CD14-positive monocyte (primary cell): ENCODE measurements around the gene MAPK14. TPM values are rescaled to one million over a fixed set of nuclear protein-coding genes. Genes with fewer than 3 reads are reported as not detected.
"Not testable (repeated sequence)": the region's sequence is repeated elsewhere in the genome, so short reads cannot be mapped to it uniquely, and the experiment has no call there.

Source experiments
- DNase-seq, 3 donors: peaks; one replicate each; pipeline ENCODE4 v3.0.0-alpha.2; 2011 to 2022
- H2AFZ ChIP-seq: 2 replicates; pipeline ENCODE4 v1.6.0; 2012; ENCODE audit warnings: mild to moderate bottlenecking, low read depth, low read length, inconsistent platforms; ENCODE audit not compliant: insufficient read depth, poor library complexity, severe bottlenecking
- H3K27ac ChIP-seq, 2 donors: 1 replicate in 1 of 2; 2 replicates in 1 of 2; pipeline ENCODE4 v1.5.1; 2012 to 2013; ENCODE audit warnings: low read length in 2 of 2, control low read depth in 1 of 2, inconsistent platforms in 1 of 2, low read depth in 1 of 2, mild to moderate bottlenecking in 1 of 2
- H3K27me3 ChIP-seq, 2 donors: one replicate each; pipeline versions ENCODE4 v1.6.0 to v1.6.1; 2011 to 2013; ENCODE audit warnings: low read length in 2 of 2; ENCODE audit not compliant: control insufficient read depth in 2 of 2, insufficient read depth in 2 of 2
- H3K36me3 ChIP-seq, 2 donors: replicated peaks in 1 of 2; 1 replicate in 1 of 2; 2 replicates in 1 of 2; pipeline versions ENCODE4 v1.5.1 to v1.6.1; 2012 to 2013; ENCODE audit warnings: low read length in 2 of 2, control low read depth in 1 of 2, inconsistent platforms in 1 of 2, mild to moderate bottlenecking in 1 of 2; ENCODE audit not compliant: insufficient read depth in 2 of 2, control insufficient read depth in 1 of 2
- H3K4me1 ChIP-seq, 2 donors: 1 replicate in 1 of 2; 2 replicates in 1 of 2; pipeline versions ENCODE4 v1.5.1 to v1.6.1; 2012 to 2013; ENCODE audit warnings: low read length in 2 of 2, control low read depth in 1 of 2, inconsistent platforms in 1 of 2, mild to moderate bottlenecking in 1 of 2, moderate library complexity in 1 of 2; ENCODE audit not compliant: insufficient read depth in 2 of 2, control insufficient read depth in 1 of 2
- H3K4me2 ChIP-seq: replicated peaks from 2 replicates; pipeline ENCODE3; 2012; ENCODE audit warnings: low read length, moderate library complexity, mild to moderate bottlenecking; ENCODE audit not compliant: poor library complexity, severe bottlenecking; ENCODE audit errors: extremely low read depth
- H3K4me3 ChIP-seq, 3 experiments: fragments of 200-600 bp in 1 of 3; sonication (generic) in 1 of 3; replicated peaks in 1 of 3; 1 replicate in 2 of 3; 2 replicates in 1 of 3; pipeline ENCODE4 v1.5.1; 2011 to 2013; ENCODE audit warnings: low read length in 3 of 3, mild to moderate bottlenecking in 3 of 3, control low read depth in 2 of 3, low read depth in 2 of 3, inconsistent platforms in 1 of 3, moderate library complexity in 1 of 3
- H3K79me2 ChIP-seq: 2 replicates; pipeline ENCODE4 v1.6.0; 2012; ENCODE audit warnings: mild to moderate bottlenecking, control low read depth, inconsistent platforms, low read length, moderate library complexity; ENCODE audit not compliant: insufficient read depth
- H3K9ac ChIP-seq: 2 replicates; pipeline ENCODE4 v1.6.0; 2017; ENCODE audit warnings: low read length, mild to moderate bottlenecking; ENCODE audit not compliant: insufficient read depth, poor library complexity, severe bottlenecking
- H3K9me3 ChIP-seq, 2 donors: replicated peaks in 1 of 2; 1 replicate in 1 of 2; 2 replicates in 1 of 2; pipeline versions ENCODE4 v1.5.1 to v1.6.1; 2012 to 2013; ENCODE audit warnings: low read length in 2 of 2, control low read depth in 1 of 2; ENCODE audit not compliant: control insufficient read depth in 1 of 2, insufficient read depth in 1 of 2
- H4K20me1 ChIP-seq: 2 replicates; pipeline ENCODE4 v1.6.0; 2012; ENCODE audit warnings: mild to moderate bottlenecking, low read length, control low read depth, moderate library complexity; ENCODE audit not compliant: insufficient read depth
- H3K27ac Mint-ChIP-seq, 7 donors: one replicate each; pipeline ENCODE4 v1.8.0; 2020; ENCODE audit warnings: mild to moderate bottlenecking in 7 of 7, mixed read lengths in 7 of 7, moderate library complexity in 6 of 7, inconsistent platforms in 2 of 7
- H3K27me3 Mint-ChIP-seq, 3 donors: one replicate each; pipeline ENCODE4 v1.8.0; 2021 to 2022; ENCODE audit warnings: low read depth in 3 of 3, mild to moderate bottlenecking in 3 of 3, mixed read lengths in 3 of 3, moderate library complexity in 3 of 3, inconsistent platforms in 1 of 3
- H3K36me3 Mint-ChIP-seq, 2 donors: one replicate each; pipeline ENCODE4 v1.8.0; 2020; ENCODE audit warnings: mixed read lengths in 2 of 2, inconsistent platforms in 1 of 2, mild to moderate bottlenecking in 1 of 2
- H3K4me1 Mint-ChIP-seq: one replicate; pipeline ENCODE4 v1.8.0; 2020; ENCODE audit warnings: mild to moderate bottlenecking, mixed read lengths
- H3K4me3 Mint-ChIP-seq, 2 donors: one replicate each; pipeline ENCODE4 v1.8.0; 2020; ENCODE audit warnings: mild to moderate bottlenecking in 2 of 2, mixed read lengths in 2 of 2, moderate library complexity in 1 of 2
- H3K9me3 Mint-ChIP-seq, 7 donors: one replicate each; pipeline ENCODE4 v1.8.0; 2020 to 2022; ENCODE audit warnings: mixed read lengths in 7 of 7, mild to moderate bottlenecking in 6 of 7, moderate library complexity in 6 of 7, inconsistent platforms in 2 of 7
- WGBS: methylation state at CpG from one replicate; pipeline ENCODE4 v1.1.5; 2013; ENCODE audit warnings: missing lambda C conversion rate; ENCODE audit not compliant: insufficient coverage; 5-methylcytosine and 5-hydroxymethylcytosine counted together
- intact Hi-C, 2 donors: fragments of 100-400 bp; cut with micrococcal nuclease; formaldehyde crosslinking; loops; one replicate each; pipeline versions ENCODE4 v1.15.0 to v1.15.1; 2023
- polyA plus RNA-seq, 3 donors: library from polyadenylated mRNA; depleted of rRNA in 1 of 3; unstranded in 2 of 3; stranded (reverse) in 1 of 3; fragments of 300-500 nt in 2 of 3; fragments of >200 nt in 1 of 3; fragmentation: Illumina TruSeq in 2 of 3; gene quantifications; 1 replicate in 2 of 3; 2 replicates in 1 of 3; pipeline ENCODE4 v1.2.3, GENCODE V29; 2012 to 2021
- TF ChIP-seq, protein P1 (sequence below): fragments of 200-600 bp; IDR thresholded peaks from one replicate; pipeline ENCODE4 v1.8.0; 2022; ENCODE audit warnings: antibody characterized with exemption, mild to moderate bottlenecking

Gene MAPK14
- polyA plus RNA-seq, 3 donors: 56.6 to 96.6 (median 83.7) TPM

DNA sequence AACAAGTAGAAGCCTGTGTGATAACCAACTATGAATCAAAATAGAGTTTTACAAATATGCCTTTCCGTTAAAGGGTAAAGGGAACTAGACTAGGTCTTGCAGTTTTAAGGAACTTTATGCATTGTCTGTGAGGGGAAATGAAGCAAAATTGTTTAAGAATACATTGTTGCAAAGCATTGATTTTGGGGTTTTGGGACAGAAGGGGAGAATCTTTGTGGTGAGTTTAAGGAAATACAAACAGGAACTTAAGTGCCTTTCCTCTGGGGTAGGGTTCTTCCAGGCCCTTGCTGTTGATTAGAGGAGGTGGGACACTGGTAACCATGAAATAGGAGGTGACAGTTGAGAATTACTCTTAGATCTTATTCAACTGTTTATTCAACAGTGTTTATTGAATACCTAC lies 4.7 kb downstream of the MAPK14 start:
- H3K27me3 Mint-ChIP-seq: no peaks in the 10 kb centered on the region
- Histone ChIP-seq H3K9me3 (no peaks in the 10 kb centered on the region), H4K20me1 (peaks cover 67% of the 10 kb centered on the region), H3K27ac (peak overlapping the region in 1 of 2 donors; percentile 71), H3K36me3 (no peaks in the 10 kb centered on the region), H3K27me3 (no peaks in the 10 kb centered on the region), H2AFZ (no peak overlapping the region), H3K4me2 (peak overlapping the region; percentile 92), H3K79me2 (peaks cover 100% of the 10 kb centered on the region), H3K4me3 (peak overlapping the region; percentile 15 to 99 (median 15)), H3K9ac (no peak overlapping the region), H3K4me1 (peaks cover 72 to 73% of the 10 kb centered on the region in 2 donors)
- peaks cover 63% of the 10 kb centered on the region for H3K4me1 Mint-ChIP-seq
- no CpG with 5 or more reads among the region's 1 CpG for WGBS
- peak overlapping the region; percentile 26 to 82 for H3K4me3 Mint-ChIP-seq
- peak overlapping the region; percentile 69 to 92 (median 86) for H3K27ac Mint-ChIP-seq
- peak; percentile 62 to 83 (median 73) for DNase-seq
- TF ChIP-seq, protein P1, sequence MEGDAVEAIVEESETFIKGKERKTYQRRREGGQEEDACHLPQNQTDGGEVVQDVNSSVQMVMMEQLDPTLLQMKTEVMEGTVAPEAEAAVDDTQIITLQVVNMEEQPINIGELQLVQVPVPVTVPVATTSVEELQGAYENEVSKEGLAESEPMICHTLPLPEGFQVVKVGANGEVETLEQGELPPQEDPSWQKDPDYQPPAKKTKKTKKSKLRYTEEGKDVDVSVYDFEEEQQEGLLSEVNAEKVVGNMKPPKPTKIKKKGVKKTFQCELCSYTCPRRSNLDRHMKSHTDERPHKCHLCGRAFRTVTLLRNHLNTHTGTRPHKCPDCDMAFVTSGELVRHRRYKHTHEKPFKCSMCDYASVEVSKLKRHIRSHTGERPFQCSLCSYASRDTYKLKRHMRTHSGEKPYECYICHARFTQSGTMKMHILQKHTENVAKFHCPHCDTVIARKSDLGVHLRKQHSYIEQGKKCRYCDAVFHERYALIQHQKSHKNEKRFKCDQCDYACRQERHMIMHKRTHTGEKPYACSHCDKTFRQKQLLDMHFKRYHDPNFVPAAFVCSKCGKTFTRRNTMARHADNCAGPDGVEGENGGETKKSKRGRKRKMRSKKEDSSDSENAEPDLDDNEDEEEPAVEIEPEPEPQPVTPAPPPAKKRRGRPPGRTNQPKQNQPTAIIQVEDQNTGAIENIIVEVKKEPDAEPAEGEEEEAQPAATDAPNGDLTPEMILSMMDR: no peak
- intact Hi-C loops: no loop called here
- H3K36me3 Mint-ChIP-seq: peaks cover 3 to 13% of the 10 kb centered on the region in 2 donors
- no peaks in the 10 kb centered on the region for H3K9me3 Mint-ChIP-seq

DNA sequence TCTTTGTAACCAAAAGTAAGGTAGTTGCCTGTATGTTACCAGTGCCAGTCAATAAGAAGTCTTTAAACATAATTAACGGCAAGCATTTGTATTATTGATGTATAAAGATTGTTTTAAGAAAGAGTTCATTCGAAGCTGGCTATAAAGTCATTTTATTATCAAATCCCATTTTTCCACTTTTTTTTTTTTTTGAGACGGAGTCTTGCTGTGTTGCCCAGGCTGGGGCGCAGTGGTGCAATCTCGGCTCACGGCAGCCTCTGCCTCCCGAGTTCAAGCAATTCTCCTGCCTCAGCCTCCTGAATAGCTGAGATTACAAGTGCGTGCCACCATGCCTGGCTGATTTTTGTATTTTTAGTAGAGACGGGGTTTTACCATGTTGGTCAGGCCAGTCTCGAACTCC lies 5.5 kb downstream of the MAPK14 start:
- DNase-seq, H2AFZ ChIP-seq, intact Hi-C loops, H3K27me3 ChIP-seq, H3K27me3 Mint-ChIP-seq, H3K9ac ChIP-seq, H3K9me3 Mint-ChIP-seq, H3K36me3 ChIP-seq, H3K9me3 ChIP-seq: not testable (repeated sequence)
- Mint-ChIP-seq H3K4me1 (peaks cover 72% of the 10 kb centered on the region), H3K36me3 (peaks cover 3 to 15% of the 10 kb centered on the region in 2 donors), H3K4me3 (peak overlapping the region in 1 of 2 donors; percentile 71), H3K27ac (peak overlapping the region; percentile 83 to 92 (median 86))
- H3K27ac ChIP-seq: peak overlapping the region; percentile 71 to 74
- peaks cover 80 to 81% of the 10 kb centered on the region in 2 donors for H3K4me1 ChIP-seq
- H3K4me3 ChIP-seq: peak overlapping the region in 1 of 3 experiments; percentile 99
- peaks cover 73% of the 10 kb centered on the region for H4K20me1 ChIP-seq
- 100% methylated on average over 1 of the region's 10 CpGs for WGBS
- peaks cover 100% of the 10 kb centered on the region for H3K79me2 ChIP-seq
- peak overlapping the region; percentile 92 for H3K4me2 ChIP-seq
